Spleen (tissue), 11 donors: ENCODE results near the gene ZNF687. TPM values are rescaled to one million over a fixed set of nuclear protein-coding genes. Genes with fewer than 3 reads are reported as not detected.
A peak's percentile ranks its signal among the peaks of the same experiment; 100 is the strongest.

Source experiments
- DNase-seq: peaks from one replicate; pipeline ENCODE4 v3.0.0-alpha.2; 2020
- H3K27ac ChIP-seq, 8 donors: fragments of 200-600 bp; sonication (generic) in 7 of 8; 1 replicate in 4 of 8; 2 replicates in 4 of 8; pipeline versions ENCODE4 v1.5.0 to v1.8.0; 2016 to 2021; ENCODE audit warnings: inconsistent platforms in 4 of 8, mild to moderate bottlenecking in 4 of 8, moderate library complexity in 1 of 8
- H3K27me3 ChIP-seq, 7 donors: fragments of 200-600 bp; sonication (generic) in 6 of 7; replicated peaks in 1 of 7; 1 replicate in 4 of 7; 2 replicates in 3 of 7; pipeline versions ENCODE4 v1.5.0 to v1.8.0; 2016 to 2021; ENCODE audit warnings: inconsistent platforms in 3 of 7, mild to moderate bottlenecking in 1 of 7
- H3K36me3 ChIP-seq, 6 donors: fragments of 200-600 bp; sonication (generic) in 5 of 6; 1 replicate in 4 of 6; 2 replicates in 2 of 6; pipeline versions ENCODE4 v1.5.0 to v1.8.0; 2016 to 2021; ENCODE audit warnings: inconsistent platforms in 2 of 6
- H3K4me1 ChIP-seq, 6 donors: fragments of 200-600 bp; sonication (generic) in 5 of 6; 1 replicate in 3 of 6; 2 replicates in 3 of 6; pipeline versions ENCODE4 v1.5.0 to v1.8.0; 2016 to 2021; ENCODE audit warnings: inconsistent platforms in 3 of 6
- H3K4me3 ChIP-seq, 8 donors: fragments of 200-600 bp; sonication (generic) in 7 of 8; 1 replicate in 4 of 8; 2 replicates in 4 of 8; pipeline versions ENCODE4 v1.5.0 to v1.8.0; 2016 to 2021; ENCODE audit warnings: inconsistent platforms in 4 of 8, mild to moderate bottlenecking in 4 of 8, moderate library complexity in 2 of 8
- H3K9me3 ChIP-seq, 8 donors: fragments of 200-600 bp; sonication (generic) in 7 of 8; 1 replicate in 4 of 8; 2 replicates in 4 of 8; pipeline versions ENCODE4 v1.5.0 to v1.8.0; 2016 to 2021; ENCODE audit warnings: inconsistent platforms in 4 of 8
- POLR2A ChIP-seq, 3 donors: fragments of 450-650 bp; IDR thresholded peaks; one replicate each; pipeline ENCODE4 v1.5.1; 2017; ENCODE audit warnings: antibody characterized with exemption in 3 of 3, mild to moderate bottlenecking in 1 of 3
- POLR2AphosphoS5 ChIP-seq, 3 donors: sonication (generic); formaldehyde crosslinking; IDR thresholded peaks; one replicate each; pipeline ENCODE4 v1.5.1; 2017; ENCODE audit warnings: antibody characterized with exemption in 3 of 3
- WGBS, 5 donors: extraction: QIAGEN DNeasy Blood & Tissue Kit in 3 of 5; methylation state at CpG; one replicate each; pipeline versions ENCODE4 v1.1.5 to v1.1.7; 2013 to 2018; 5-methylcytosine and 5-hydroxymethylcytosine counted together
- intact Hi-C: fragments of 100-400 bp; cut with DNase I; formaldehyde crosslinking; loops from one replicate; pipeline ENCODE4 v1.15.0; 2023; ENCODE audit warnings: low total_unique reads
- polyA plus RNA-seq, 3 donors: library from polyadenylated mRNA; stranded (reverse); fragments of 200-250 nt; gene quantifications; one replicate each; pipeline ENCODE4 v1.2.1, GENCODE V29; 2013
- total RNA-seq, 7 donors: library from RNA; depleted of rRNA in 3 of 7; stranded (reverse); fragments of >200 nt in 3 of 7; fragmentation: NEBNext Ultra II Directional in 4 of 7; extraction: Animal tissue kit (Norgen Biotek cat#: 25700) in 4 of 7; gene quantifications; one replicate each; pipeline versions ENCODE4 v1.1.0 to v1.2.1, GENCODE V29; 2016 to 2021
- TF ChIP-seq, protein P1 (sequence below), 11 experiments: fragments of 200-600 bp in 7 of 11; fragments of 450-650 bp in 4 of 11; sonication (generic) in 4 of 11; IDR thresholded peaks in 8 of 11; conservative IDR thresholded peaks in 3 of 11; 1 replicate in 7 of 11; 2 replicates in 4 of 11; pipeline versions ENCODE4 v1.4.0 to v1.8.0; 2016 to 2021; ENCODE audit warnings: antibody characterized with exemption in 11 of 11, inconsistent platforms in 4 of 11, mild to moderate bottlenecking in 1 of 11
- donor health status: healthy with polysubstance abuse.
- donor health status: DM: no; HTN: no; CAD: no; lungs with moderate emphysema.
- donor health status: DM: no; HTN: no; CAD: no.
- donor health status: Bipolar disorder and iron deficiency.
- donor health status: healthy.
- donor health status: DM: no; HTN: no; CAD: no.
- donor health status: DM: yes; HTN: yes; CAD: no.

The ZNF687 gene
- total and polyA plus RNA-seq, 10 donors = 9.1 to 46.6 (median 30.4) TPM

DNA sequence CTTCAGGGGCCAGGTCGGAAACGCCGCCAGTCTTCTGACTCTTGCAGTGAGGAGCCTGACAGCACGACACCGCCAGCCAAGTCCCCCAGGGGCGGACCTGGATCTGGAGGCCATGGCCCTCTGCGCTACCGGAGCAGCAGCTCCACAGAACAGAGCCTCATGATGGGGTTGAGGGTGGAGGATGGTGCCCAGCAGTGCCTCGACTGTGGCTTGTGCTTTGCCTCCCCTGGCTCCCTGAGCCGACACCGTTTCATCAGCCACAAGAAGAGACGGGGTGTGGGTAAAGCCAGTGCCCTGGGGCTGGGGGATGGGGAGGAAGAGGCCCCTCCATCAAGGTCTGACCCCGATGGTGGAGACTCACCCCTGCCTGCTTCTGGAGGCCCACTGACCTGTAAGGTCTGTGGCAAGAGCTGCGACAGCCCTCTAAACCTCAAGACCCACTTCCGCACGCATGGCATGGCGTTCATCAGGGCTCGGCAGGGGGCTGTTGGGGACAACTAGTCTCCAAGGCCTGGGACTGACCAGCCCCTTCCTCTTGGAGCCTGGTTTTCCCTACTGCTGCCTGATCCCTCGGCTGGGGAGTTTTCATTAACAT lies 8.7 kb downstream of the ZNF687 start:
- WGBS, 5 donors = 51 to 83% (median 69%) methylated on average over 10 to 19 of the region's 19 CpGs
- H3K27ac ChIP-seq = peak overlapping the region in 3 of 8 donors; percentile 16 to 42 (median 18)
- no peak overlapping the region for H3K4me3 ChIP-seq
- intact Hi-C loops = no loop called here
- no peaks in the 10 kb centered on the region for H3K9me3 ChIP-seq
- TF ChIP-seq, protein P1, sequence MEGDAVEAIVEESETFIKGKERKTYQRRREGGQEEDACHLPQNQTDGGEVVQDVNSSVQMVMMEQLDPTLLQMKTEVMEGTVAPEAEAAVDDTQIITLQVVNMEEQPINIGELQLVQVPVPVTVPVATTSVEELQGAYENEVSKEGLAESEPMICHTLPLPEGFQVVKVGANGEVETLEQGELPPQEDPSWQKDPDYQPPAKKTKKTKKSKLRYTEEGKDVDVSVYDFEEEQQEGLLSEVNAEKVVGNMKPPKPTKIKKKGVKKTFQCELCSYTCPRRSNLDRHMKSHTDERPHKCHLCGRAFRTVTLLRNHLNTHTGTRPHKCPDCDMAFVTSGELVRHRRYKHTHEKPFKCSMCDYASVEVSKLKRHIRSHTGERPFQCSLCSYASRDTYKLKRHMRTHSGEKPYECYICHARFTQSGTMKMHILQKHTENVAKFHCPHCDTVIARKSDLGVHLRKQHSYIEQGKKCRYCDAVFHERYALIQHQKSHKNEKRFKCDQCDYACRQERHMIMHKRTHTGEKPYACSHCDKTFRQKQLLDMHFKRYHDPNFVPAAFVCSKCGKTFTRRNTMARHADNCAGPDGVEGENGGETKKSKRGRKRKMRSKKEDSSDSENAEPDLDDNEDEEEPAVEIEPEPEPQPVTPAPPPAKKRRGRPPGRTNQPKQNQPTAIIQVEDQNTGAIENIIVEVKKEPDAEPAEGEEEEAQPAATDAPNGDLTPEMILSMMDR (IDR thresholded peaks at IDR 0.05 in 8 of 11, conservative IDR thresholded peaks at IDR 0.05 in 3 of 11) = no peak
- TF ChIP-seq POLR2AphosphoS5 (IDR thresholded peaks at IDR 0.05) = peak; percentile 43 to 76 (median 47)
- TF ChIP-seq POLR2A (IDR thresholded peaks at IDR 0.05) = no peak
- no peaks in the 10 kb centered on the region for H3K27me3 ChIP-seq
- H3K4me1 ChIP-seq = peaks cover 0 to 48% (median 12%) of the 10 kb centered on the region in 6 donors
- peaks cover 2 to 100% (median 100%) of the 10 kb centered on the region in 6 donors for H3K36me3 ChIP-seq
- peak; percentile 78 for DNase-seq

DNA sequence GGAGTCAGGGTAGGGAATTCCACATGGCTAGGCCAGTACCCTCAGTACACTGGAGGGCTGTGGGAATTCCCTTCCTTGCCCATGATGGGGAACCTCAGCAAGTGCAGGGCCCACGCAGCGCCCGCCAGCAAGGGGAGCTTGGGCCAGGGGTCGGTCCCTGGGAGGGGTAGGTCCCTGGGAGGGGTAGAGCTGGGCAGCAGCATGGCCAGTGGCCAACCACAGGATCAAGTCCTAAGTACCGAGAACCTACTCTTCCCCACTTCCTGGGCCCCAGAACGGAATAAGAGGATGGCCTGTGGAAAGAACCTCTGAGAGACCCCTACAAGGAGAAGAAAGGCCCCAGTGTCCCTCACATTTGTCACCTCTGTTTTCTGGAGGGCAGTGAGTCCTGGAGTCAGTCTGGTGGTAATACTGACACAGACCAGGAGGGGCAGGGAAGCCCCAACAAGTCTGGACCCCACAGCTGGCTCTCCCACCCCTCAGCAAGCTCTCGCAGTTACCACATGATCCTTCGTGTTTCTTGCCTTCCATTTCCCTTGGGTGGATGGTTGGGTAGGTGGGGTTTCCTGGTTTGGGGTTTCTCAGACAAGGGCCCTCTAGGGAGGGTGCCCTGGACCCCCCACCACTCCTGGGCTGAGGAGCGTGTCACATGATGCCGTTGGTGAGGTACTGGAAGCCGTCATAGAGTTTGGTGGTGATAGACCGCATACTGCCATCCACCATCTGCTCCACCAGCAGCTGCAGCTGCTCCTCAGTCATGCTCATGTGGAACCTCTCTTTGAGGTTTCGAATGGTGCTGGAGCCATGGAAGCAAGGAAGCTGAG lies 10.3 kb downstream of the ZNF687 start:
- WGBS, 5 donors = 72 to 80% (median 76%) methylated on average over 13 of the region's 13 CpGs
- TF ChIP-seq POLR2AphosphoS5 (IDR thresholded peaks at IDR 0.05) = peak; percentile 52 to 81 (median 57)
- TF ChIP-seq, protein P1 (IDR thresholded peaks at IDR 0.05 in 8 of 11, conservative IDR thresholded peaks at IDR 0.05 in 3 of 11) = no peak
- peak overlapping the region in 3 of 8 donors; percentile 7 to 42 (median 42) for H3K27ac ChIP-seq
- no peak overlapping the region for H3K4me3 ChIP-seq
- H3K9me3 ChIP-seq = no peaks in the 10 kb centered on the region
- intact Hi-C loops = no loop called here
- peaks cover 5 to 100% (median 100%) of the 10 kb centered on the region in 6 donors for H3K36me3 ChIP-seq
- peaks cover 0 to 44% (median 12%) of the 10 kb centered on the region in 6 donors for H3K4me1 ChIP-seq
- H3K27me3 ChIP-seq = no peaks in the 10 kb centered on the region
- DNase-seq = no peak

DNA sequence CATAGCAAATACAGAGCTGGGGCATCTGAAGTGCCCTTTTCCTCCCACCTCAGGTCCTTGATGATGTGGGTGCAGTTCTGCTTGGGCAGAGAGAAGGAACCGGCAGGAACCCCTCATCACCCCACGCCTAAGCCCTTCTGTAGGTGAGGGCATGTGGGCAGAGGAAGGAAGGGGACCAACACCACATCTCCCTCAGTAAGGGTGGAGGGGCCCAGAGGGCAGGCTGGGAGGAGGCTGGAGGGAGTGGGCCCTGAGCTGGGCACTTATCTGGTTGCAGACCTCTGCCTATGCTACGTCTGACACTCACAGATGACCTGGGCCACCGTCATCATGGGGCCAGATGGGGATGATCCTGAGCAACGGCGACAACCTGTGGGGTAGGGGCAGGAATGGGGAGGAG lies 11.0 kb downstream of the ZNF687 start:
- no peak for DNase-seq
- H3K27ac ChIP-seq = peak overlapping the region in 3 of 8 donors; percentile 7 to 42 (median 42)
- H3K36me3 ChIP-seq = peaks cover 3 to 100% (median 100%) of the 10 kb centered on the region in 6 donors
- no peak for TF ChIP-seq POLR2A (IDR thresholded peaks at IDR 0.05)
- peak; percentile 2 to 63 (median 29) for TF ChIP-seq POLR2AphosphoS5 (IDR thresholded peaks at IDR 0.05)
- TF ChIP-seq, protein P1 (IDR thresholded peaks at IDR 0.05 in 8 of 11, conservative IDR thresholded peaks at IDR 0.05 in 3 of 11) = no peak
- H3K9me3 ChIP-seq = no peaks in the 10 kb centered on the region
- H3K4me3 ChIP-seq = no peak overlapping the region
- H3K27me3 ChIP-seq = no peaks in the 10 kb centered on the region
- peaks cover 0 to 38% (median 12%) of the 10 kb centered on the region in 6 donors for H3K4me1 ChIP-seq
- intact Hi-C loops = no loop called here
- 71 to 82% (median 78%) methylated on average over 4 to 6 of the region's 6 CpGs for WGBS, 5 donors
